ENCODE data around the gene DDX25.

DNA sequence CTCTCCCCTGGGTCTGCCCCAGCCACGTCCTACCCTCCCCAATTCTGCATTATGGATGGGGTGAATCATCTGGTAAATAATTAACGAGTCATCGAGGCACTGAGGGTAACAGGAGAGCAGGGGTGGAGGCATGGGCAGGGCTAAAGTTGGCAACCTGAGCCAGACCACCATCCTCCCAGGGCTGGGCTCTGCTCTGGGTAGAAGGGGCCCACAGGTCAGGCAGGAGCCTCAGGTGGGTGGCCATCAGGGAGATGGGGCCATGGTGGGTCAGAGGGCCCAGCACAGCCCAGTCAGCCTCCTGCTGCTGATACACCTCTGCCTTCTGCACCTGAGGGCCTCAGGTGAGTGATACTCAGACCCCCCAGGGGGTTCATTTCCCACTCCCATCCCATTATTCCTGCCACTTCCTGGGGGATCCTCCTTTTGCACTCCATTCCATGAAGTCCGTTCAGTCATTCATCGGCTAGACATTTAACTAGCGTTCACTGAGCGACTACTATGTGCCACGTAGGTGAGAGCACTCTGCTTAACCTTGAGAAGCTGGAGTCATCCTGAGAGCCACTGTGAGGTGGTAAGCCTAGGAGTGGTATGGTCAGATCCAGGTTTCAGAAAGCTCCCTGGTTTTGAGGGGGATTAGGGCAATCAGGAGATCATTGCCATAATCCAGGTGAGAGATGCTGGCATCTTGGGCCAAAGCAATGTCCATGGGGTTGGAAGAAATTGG lies 41.7 kb downstream of the DDX25 start, which contains the start of gene VSIG10L2:
- TF ChIP-seq, protein P1, sequence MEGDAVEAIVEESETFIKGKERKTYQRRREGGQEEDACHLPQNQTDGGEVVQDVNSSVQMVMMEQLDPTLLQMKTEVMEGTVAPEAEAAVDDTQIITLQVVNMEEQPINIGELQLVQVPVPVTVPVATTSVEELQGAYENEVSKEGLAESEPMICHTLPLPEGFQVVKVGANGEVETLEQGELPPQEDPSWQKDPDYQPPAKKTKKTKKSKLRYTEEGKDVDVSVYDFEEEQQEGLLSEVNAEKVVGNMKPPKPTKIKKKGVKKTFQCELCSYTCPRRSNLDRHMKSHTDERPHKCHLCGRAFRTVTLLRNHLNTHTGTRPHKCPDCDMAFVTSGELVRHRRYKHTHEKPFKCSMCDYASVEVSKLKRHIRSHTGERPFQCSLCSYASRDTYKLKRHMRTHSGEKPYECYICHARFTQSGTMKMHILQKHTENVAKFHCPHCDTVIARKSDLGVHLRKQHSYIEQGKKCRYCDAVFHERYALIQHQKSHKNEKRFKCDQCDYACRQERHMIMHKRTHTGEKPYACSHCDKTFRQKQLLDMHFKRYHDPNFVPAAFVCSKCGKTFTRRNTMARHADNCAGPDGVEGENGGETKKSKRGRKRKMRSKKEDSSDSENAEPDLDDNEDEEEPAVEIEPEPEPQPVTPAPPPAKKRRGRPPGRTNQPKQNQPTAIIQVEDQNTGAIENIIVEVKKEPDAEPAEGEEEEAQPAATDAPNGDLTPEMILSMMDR (IDR thresholded peaks at IDR 0.05 in 2 of 3, conservative IDR thresholded peaks at IDR 0.05 in 1 of 3; ENCODE audit: insufficient read depth in 2 of 3, low read depth in 1 of 3, low read length in 3 of 3), result no peak
- no peak for TF ChIP-seq ZNF780A (CRISPR knock-in tag; IDR thresholded peaks at IDR 0.05)
- no peak for TF ChIP-seq RAD21 (CRISPR knock-in tag; conservative IDR thresholded peaks at IDR 0.05 in 1 of 2, IDR thresholded peaks at IDR 0.05 in 1 of 2)
- TF ChIP-seq EZH2 (IDR thresholded peaks at IDR 0.05; ENCODE audit: borderline replicate concordance, low read depth, low read length), result no peak
- TF ChIP-seq ETV5 (CRISPR knock-in tag; IDR thresholded peaks at IDR 0.05; ENCODE audit: low read depth), result no peak
- TF ChIP-seq, protein P2, sequence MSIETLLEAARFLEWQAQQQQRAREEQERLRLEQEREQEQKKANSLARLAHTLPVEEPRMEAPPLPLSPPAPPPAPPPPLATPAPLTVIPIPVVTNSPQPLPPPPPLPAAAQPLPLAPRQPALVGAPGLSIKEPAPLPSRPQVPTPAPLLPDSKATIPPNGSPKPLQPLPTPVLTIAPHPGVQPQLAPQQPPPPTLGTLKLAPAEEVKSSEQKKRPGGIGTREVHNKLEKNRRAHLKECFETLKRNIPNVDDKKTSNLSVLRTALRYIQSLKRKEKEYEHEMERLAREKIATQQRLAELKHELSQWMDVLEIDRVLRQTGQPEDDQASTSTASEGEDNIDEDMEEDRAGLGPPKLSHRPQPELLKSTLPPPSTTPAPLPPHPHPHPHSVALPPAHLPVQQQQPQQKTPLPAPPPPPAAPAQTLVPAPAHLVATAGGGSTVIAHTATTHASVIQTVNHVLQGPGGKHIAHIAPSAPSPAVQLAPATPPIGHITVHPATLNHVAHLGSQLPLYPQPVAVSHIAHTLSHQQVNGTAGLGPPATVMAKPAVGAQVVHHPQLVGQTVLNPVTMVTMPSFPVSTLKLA (conservative IDR thresholded peaks at IDR 0.05), result no peak
- TF ChIP-seq, protein P3, sequence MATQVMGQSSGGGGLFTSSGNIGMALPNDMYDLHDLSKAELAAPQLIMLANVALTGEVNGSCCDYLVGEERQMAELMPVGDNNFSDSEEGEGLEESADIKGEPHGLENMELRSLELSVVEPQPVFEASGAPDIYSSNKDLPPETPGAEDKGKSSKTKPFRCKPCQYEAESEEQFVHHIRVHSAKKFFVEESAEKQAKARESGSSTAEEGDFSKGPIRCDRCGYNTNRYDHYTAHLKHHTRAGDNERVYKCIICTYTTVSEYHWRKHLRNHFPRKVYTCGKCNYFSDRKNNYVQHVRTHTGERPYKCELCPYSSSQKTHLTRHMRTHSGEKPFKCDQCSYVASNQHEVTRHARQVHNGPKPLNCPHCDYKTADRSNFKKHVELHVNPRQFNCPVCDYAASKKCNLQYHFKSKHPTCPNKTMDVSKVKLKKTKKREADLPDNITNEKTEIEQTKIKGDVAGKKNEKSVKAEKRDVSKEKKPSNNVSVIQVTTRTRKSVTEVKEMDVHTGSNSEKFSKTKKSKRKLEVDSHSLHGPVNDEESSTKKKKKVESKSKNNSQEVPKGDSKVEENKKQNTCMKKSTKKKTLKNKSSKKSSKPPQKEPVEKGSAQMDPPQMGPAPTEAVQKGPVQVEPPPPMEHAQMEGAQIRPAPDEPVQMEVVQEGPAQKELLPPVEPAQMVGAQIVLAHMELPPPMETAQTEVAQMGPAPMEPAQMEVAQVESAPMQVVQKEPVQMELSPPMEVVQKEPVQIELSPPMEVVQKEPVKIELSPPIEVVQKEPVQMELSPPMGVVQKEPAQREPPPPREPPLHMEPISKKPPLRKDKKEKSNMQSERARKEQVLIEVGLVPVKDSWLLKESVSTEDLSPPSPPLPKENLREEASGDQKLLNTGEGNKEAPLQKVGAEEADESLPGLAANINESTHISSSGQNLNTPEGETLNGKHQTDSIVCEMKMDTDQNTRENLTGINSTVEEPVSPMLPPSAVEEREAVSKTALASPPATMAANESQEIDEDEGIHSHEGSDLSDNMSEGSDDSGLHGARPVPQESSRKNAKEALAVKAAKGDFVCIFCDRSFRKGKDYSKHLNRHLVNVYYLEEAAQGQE (IDR thresholded peaks at IDR 0.05; ENCODE audit: borderline replicate concordance), result no peak
- TF ChIP-seq, protein P3 (CRISPR knock-in tag; IDR thresholded peaks at IDR 0.05; ENCODE audit: low read depth), result no peak

All from K562 (cell line).